ENCODE results near the gene ALAS1.
A peak's percentile ranks its signal among the peaks of the same experiment; 100 is the strongest.
"Not testable (repeated sequence)": the region's sequence is repeated elsewhere in the genome, so short reads cannot be mapped to it uniquely, and the experiment has no call there.

ALAS1 gene

DNA sequence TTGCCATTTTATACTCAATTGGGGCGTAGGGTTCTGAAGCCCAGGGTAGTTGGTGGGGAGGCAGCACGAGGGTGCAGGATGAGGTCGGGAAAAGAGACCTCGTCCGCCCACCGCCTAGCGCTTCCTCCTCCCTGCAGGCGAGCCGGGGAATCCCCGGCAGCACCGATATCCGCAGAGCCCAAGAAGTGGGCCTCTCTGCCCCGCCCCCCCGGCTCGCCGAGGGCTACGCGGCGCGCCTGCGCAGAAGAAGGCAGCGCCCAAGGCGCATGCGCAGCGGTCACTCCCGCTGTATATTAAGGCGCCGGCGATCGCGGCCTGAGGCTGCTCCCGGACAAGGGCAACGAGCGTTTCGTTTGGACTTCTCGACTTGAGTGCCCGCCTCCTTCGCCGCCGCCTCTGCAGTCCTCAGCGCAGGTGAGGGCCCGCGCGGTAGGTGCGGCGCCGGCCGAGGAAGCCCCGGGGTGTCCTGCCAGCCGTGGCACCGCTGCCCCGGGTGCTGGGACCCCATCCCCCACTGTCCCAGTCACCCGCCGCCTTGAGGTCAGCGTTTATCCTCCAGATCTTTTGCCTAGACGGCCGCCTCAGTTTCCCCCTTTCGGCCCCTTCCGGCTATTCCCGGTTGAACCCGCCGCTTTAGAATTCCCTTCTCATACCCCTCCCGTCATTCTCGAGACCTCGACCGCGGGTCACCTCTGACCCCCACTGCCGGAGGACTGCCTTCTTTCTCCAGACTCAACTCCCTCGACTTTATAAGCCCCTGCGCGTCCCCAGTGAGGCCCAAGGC lies at the start of gene ALAS1:
TSS of gene ALAS1 (plus strand) at position 319 of the 784 bp plus-strand sequence. CDS start 1,082 bp downstream, outside the sequence.
- DNase-seq = peak; percentile 96

- no peak for DNase-seq
Observed at GRCh38 chr3:52149021-52149420, 48.9 kb upstream of the ALAS1 start.

DNA sequence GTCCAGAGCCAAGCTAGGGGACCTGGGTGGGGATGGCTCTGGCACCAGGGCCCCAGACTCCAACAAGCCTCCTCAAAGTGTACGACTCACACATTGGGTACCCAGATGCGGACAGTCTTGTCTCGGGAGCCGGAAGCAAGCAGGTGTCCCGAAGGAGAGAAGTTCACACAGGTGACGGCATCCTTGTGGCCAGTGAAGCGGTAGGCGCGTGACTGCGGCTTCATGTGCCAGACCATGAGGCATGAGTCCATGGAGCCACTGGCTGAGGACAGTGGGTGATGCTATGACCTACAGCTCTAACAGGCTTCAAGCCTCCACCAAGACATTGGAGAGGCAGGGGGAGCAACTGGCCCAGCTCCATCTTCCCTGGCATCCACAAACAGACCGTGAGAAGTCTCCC lies 48.2 kb upstream of the ALAS1 start:
- DNase-seq = no peak

- no peak for DNase-seq
Observed at GRCh38 chr3:52150357-52150756, 47.6 kb upstream of the ALAS1 start.

- DNase-seq = no peak
Observed at GRCh38 chr3:52150860-52151259, 47.1 kb upstream of the ALAS1 start.

DNA sequence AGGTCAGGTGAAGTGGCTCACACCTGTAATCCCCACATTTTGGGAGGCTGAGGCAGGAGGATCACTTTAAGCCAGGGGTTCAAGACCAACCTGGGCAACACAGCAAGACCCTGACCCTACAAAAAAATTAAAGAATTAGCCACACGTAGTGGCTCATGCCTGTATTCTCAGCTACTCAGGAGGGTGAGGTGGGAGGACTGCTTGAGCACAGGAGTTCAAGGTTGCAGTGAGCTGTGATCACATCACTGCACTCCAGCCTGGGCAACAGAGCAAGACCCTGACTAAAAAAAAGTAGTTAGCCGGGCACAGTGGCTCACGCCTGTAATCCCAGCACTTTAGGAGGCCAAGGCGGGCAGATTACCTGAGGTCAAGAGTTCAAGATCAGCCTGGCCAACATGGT lies 46.0 kb upstream of the ALAS1 start:
- DNase-seq = not testable (repeated sequence)

- DNase-seq = no peak
Observed at GRCh38 chr3:52153389-52154096, 44.4 kb upstream of the ALAS1 start.

- peak; percentile 90 for DNase-seq
Observed at GRCh38 chr3:52154135-52155094, 43.5 kb upstream of the ALAS1 start, which contains the start of gene POC1A. Gene POC1A (minus strand): TSS chr3:52154423. CDS start chr3:52154372, 51 bp downstream.

- no peak for DNase-seq
Observed at GRCh38 chr3:52155912-52156311, 42.0 kb upstream of the ALAS1 start.

DNA sequence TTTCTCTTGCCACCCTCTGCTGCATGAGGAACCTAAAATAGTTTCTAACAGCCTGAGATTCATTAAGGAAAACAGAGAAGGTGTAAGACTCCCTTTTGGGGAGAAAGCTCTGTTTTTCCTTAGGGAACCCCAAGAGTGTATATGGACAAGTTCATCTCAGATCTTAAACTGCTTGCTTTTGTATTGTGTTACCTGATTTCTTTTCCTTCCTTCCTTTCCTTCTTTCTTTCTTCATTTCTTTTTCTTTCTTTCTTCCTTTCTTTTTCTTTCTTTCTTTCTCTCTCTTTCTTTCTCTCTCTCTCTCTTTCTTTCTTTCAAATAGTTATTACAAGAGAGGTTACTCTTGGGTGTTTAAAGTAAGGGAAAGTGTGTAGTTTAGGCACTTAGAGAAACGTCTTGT lies 38.5 kb upstream of the ALAS1 start:
- no peak for DNase-seq

GRCh38 chr3:52162250-52162872 lies 35.6 kb upstream of the ALAS1 start:
- DNase-seq = no peak

DNA sequence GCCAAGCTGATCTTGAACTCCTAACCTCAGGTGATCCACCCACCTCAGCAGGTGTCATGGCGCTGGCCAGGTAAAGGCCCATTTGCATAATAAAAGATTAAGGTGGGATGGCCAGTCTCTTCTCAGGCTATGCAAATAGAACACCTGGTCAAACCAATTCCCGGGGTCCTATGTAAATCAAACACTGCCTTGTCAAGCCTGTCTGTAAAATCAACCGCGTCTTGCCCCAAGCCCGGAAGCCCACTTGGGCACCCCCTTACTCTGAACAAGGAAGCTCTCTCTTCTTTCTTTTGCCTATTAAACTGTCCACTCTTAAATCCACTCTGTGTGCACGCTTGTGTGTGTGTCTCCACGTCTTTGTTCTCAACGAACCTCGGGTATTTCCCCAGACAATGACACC lies 30.7 kb upstream of the ALAS1 start:
- no peak for DNase-seq

DNA sequence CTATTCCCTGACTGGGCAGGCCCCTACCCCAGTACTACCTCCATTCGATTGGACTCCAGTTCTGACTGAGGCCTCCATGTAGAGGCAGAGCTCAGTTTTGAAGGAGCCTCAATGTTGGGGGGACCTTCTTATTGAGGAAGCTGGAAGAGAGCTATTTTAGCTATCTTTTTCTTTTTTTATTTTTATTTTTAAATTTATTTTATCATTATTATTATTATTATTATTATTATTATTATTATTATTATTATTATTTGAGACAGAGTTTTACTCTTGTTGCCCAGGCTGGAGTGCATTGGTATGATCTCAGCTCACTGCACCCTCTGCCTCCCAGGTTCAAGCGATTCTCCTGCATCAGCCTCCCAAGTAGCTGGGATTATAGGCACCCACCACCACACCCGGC lies 27.7 kb upstream of the ALAS1 start:
- DNase-seq = not testable (repeated sequence)

GRCh38 chr3:52171514-52172261 lies 26.3 kb upstream of the ALAS1 start:
- no peak for DNase-seq

GRCh38 chr3:52172262-52172757 lies 25.6 kb upstream of the ALAS1 start:
- DNase-seq = no peak

- no peak for DNase-seq
Observed at GRCh38 chr3:52173101-52173500, 24.9 kb upstream of the ALAS1 start.

GRCh38 chr3:52174896-52175295 lies 23.1 kb upstream of the ALAS1 start:
- no peak for DNase-seq

- no peak for DNase-seq
Observed at GRCh38 chr3:52175416-52176179, 22.4 kb upstream of the ALAS1 start.

DNA sequence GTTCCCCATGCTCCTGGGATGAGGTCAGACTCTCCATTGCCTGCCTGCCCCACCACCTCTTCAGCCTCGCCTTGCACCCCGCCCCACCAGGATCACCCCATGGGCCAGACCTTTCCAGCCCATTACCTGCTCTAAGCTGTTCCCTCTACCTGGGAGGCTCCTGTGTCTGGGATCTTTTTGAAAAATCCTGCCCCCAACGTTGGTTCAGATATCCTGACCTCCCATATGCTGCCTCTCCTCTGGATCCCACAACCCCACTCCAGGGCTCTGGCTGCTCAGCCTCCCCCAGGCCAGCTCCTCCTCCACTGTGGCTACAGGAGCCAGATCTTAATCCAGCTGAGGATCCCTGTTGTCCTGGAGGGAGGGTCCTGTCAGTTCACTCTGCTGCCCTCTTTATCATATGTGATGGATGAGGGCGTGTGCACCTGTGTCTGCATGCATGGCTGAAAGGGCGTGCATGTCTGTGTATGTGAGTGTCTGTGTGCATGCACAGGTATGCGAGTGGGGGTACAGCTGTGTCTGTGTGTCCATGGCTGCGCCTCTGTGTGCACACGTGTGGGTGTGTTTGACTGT lies 21.7 kb upstream of the ALAS1 start:
- DNase-seq = no peak

- DNase-seq = no peak
Observed at GRCh38 chr3:52176951-52177700, 20.8 kb upstream of the ALAS1 start.
